ENCODE results near the gene SHQ1.
A peak's percentile ranks its signal among the peaks of the same experiment; 100 is the strongest.

SHQ1 gene

GRCh38 chr3:72786668-72787067 is 61.6 kb downstream of the SHQ1 start:
- TF ChIP-seq CTCF (conservative IDR thresholded peaks at IDR 0.05; ENCODE audit: low read depth, low read length), result no peak
- no peak for DNase-seq (ENCODE audit: low read depth)
- no peak overlapping the region for H3K4me3 ChIP-seq (ENCODE audit: low read depth, low read length)

GRCh38 chr3:72784226-72784625 is 64.0 kb downstream of the SHQ1 start:
- no peak for DNase-seq (ENCODE audit: low read depth)
- TF ChIP-seq CTCF (conservative IDR thresholded peaks at IDR 0.05; ENCODE audit: low read depth, low read length), result no peak
- H3K4me3 ChIP-seq (ENCODE audit: low read depth, low read length), result no peak overlapping the region

GRCh38 chr3:72782521-72782920 is 65.7 kb downstream of the SHQ1 start:
- DNase-seq (ENCODE audit: low read depth), result no peak
- no peak for TF ChIP-seq CTCF (conservative IDR thresholded peaks at IDR 0.05; ENCODE audit: low read depth, low read length)
- H3K4me3 ChIP-seq (ENCODE audit: low read depth, low read length), result no peak overlapping the region

- no peak overlapping the region for H3K4me3 ChIP-seq (ENCODE audit: low read depth, low read length)
- TF ChIP-seq CTCF (conservative IDR thresholded peaks at IDR 0.05; ENCODE audit: low read depth, low read length), result no peak
- no peak for DNase-seq (ENCODE audit: low read depth)
Observed at GRCh38 chr3:72769758-72770540, 78.3 kb downstream of the SHQ1 start.

- H3K4me3 ChIP-seq (ENCODE audit: low read depth, low read length), result no peak overlapping the region
- TF ChIP-seq CTCF (conservative IDR thresholded peaks at IDR 0.05; ENCODE audit: low read depth, low read length), result no peak
- no peak for DNase-seq (ENCODE audit: low read depth)
Observed at GRCh38 chr3:72768936-72769335, 79.3 kb downstream of the SHQ1 start.

- no peak overlapping the region for H3K4me3 ChIP-seq (ENCODE audit: low read depth, low read length)
- no peak for TF ChIP-seq CTCF (conservative IDR thresholded peaks at IDR 0.05; ENCODE audit: low read depth, low read length)
- no peak for DNase-seq (ENCODE audit: low read depth)
Observed at GRCh38 chr3:72768481-72768880, 79.8 kb downstream of the SHQ1 start.

GRCh38 chr3:72768006-72768441 is 80.2 kb downstream of the SHQ1 start:
- TF ChIP-seq CTCF (conservative IDR thresholded peaks at IDR 0.05; ENCODE audit: low read depth, low read length), result no peak
- no peak overlapping the region for H3K4me3 ChIP-seq (ENCODE audit: low read depth, low read length)
- DNase-seq (ENCODE audit: low read depth), result peak; percentile 14

All from choroid plexus epithelial cell (primary cell).